ENCODE results near the gene TMOD3. TPM values are rescaled to one million over a fixed set of nuclear protein-coding genes. Genes with fewer than 3 reads are reported as not detected.

The TMOD3 gene
- total RNA-seq, 1 donor from 2014 or later, result 75.4 TPM

GRCh38 chr15:51828621-51829375, 655 bp upstream of the TMOD3 start:
- H3K36me3 Mint-ChIP-seq (ENCODE audit: unreplicated experiment), result peaks cover 2% of the 10 kb centered on the region
- H3K9me3 Mint-ChIP-seq (ENCODE audit: unreplicated experiment), result no peaks in the 10 kb centered on the region
- peak overlapping the region; percentile 88 for H3K27ac Mint-ChIP-seq (ENCODE audit: unreplicated experiment)
- no peaks in the 10 kb centered on the region for H3K27me3 Mint-ChIP-seq (ENCODE audit: unreplicated experiment)
- H3K4me3 Mint-ChIP-seq (ENCODE audit: unreplicated experiment), result peak overlapping the region; percentile 85
- H3K4me1 Mint-ChIP-seq (ENCODE audit: unreplicated experiment), result peaks cover 52% of the 10 kb centered on the region
- no peak for TF ChIP-seq CTCF (IDR thresholded peaks at IDR 0.05)
- DNase-seq (ENCODE audit: extremely low spot score, unreplicated experiment), result no peak

- Mint-ChIP-seq H3K27me3 (ENCODE audit: unreplicated experiment) (no peaks in the 10 kb centered on the region), H3K27ac (ENCODE audit: unreplicated experiment) (peak overlapping the region; percentile 95), H3K4me1 (ENCODE audit: unreplicated experiment) (peaks cover 62% of the 10 kb centered on the region), H3K36me3 (ENCODE audit: unreplicated experiment) (peaks cover 2% of the 10 kb centered on the region), H3K4me3 (ENCODE audit: unreplicated experiment) (peak overlapping the region; percentile 97), H3K9me3 (ENCODE audit: unreplicated experiment) (no peaks in the 10 kb centered on the region)
- no peak for DNase-seq (ENCODE audit: extremely low spot score, unreplicated experiment)
- no peak for TF ChIP-seq CTCF (IDR thresholded peaks at IDR 0.05)
These were observed 888 bp downstream of the TMOD3 start for GRCh38 chr15:51830276-51830806.

- peak overlapping the region; percentile 56 for H3K27ac Mint-ChIP-seq (ENCODE audit: unreplicated experiment)
- peaks cover 86% of the 10 kb centered on the region for H3K4me1 Mint-ChIP-seq (ENCODE audit: unreplicated experiment)
- peaks cover 2% of the 10 kb centered on the region for H3K36me3 Mint-ChIP-seq (ENCODE audit: unreplicated experiment)
- no peak for DNase-seq (ENCODE audit: extremely low spot score, unreplicated experiment)
- no peak overlapping the region for H3K4me3 Mint-ChIP-seq (ENCODE audit: unreplicated experiment)
- no peak for TF ChIP-seq CTCF (IDR thresholded peaks at IDR 0.05)
- no peaks in the 10 kb centered on the region for H3K27me3 Mint-ChIP-seq (ENCODE audit: unreplicated experiment)
- H3K9me3 Mint-ChIP-seq (ENCODE audit: unreplicated experiment), result no peaks in the 10 kb centered on the region
These were observed 4.3 kb downstream of the TMOD3 start for GRCh38 chr15:51833772-51834171.

- TF ChIP-seq CTCF (IDR thresholded peaks at IDR 0.05), result no peak
- H3K9me3 Mint-ChIP-seq (ENCODE audit: unreplicated experiment), result no peaks in the 10 kb centered on the region
- no peaks in the 10 kb centered on the region for H3K27me3 Mint-ChIP-seq (ENCODE audit: unreplicated experiment)
- peak overlapping the region; percentile 72 for H3K27ac Mint-ChIP-seq (ENCODE audit: unreplicated experiment)
- no peak for DNase-seq (ENCODE audit: extremely low spot score, unreplicated experiment)
- peaks cover 81% of the 10 kb centered on the region for H3K4me1 Mint-ChIP-seq (ENCODE audit: unreplicated experiment)
- peak overlapping the region; percentile 54 for H3K4me3 Mint-ChIP-seq (ENCODE audit: unreplicated experiment)
- H3K36me3 Mint-ChIP-seq (ENCODE audit: unreplicated experiment), result no peaks in the 10 kb centered on the region
These were observed 8.4 kb downstream of the TMOD3 start for GRCh38 chr15:51837792-51838251.

GRCh38 chr15:51838270-51838669, 8.8 kb downstream of the TMOD3 start:
- Mint-ChIP-seq H3K36me3 (ENCODE audit: unreplicated experiment) (no peaks in the 10 kb centered on the region), H3K27me3 (ENCODE audit: unreplicated experiment) (no peaks in the 10 kb centered on the region), H3K27ac (ENCODE audit: unreplicated experiment) (peak overlapping the region; percentile 72), H3K4me3 (ENCODE audit: unreplicated experiment) (peak overlapping the region; percentile 54), H3K4me1 (ENCODE audit: unreplicated experiment) (peaks cover 82% of the 10 kb centered on the region), H3K9me3 (ENCODE audit: unreplicated experiment) (no peaks in the 10 kb centered on the region)
- no peak for DNase-seq (ENCODE audit: extremely low spot score, unreplicated experiment)
- no peak for TF ChIP-seq CTCF (IDR thresholded peaks at IDR 0.05)
